HG03135 (cell line): ENCODE measurements around the gene SCAPER.
"Not testable (repeated sequence)": the region's sequence is repeated elsewhere in the genome, so short reads cannot be mapped to it uniquely, and the experiment has no call there.

Experiments used
- ATAC-seq: cut with Tn5 transposase; IDR thresholded peaks from one replicate; pipeline ENCODE4 v1.9.1; 2021; ENCODE audit warnings: mild to moderate bottlenecking, moderate library complexity; ENCODE audit not compliant: unreplicated experiment

SCAPER gene

DNA sequence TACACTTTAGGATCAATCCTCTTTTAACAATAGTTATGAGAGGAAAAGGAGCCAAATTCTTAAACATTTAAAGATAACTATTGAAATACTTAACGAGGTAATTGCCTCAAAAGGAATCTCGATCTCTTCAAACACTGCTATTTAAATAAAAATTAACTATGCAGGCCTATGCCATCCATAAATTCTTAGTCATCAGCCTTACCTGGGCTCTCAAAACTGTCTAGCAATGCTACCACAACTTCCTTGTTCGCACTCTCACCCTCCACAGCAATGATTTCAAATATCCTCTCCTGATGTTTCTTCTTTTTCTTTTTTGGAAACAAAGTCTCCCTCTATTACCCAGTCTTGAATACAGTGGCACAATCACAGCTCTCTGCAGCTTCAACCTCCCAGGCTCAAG is 606.2 kb downstream of the SCAPER start:
- no peak for ATAC-seq

DNA sequence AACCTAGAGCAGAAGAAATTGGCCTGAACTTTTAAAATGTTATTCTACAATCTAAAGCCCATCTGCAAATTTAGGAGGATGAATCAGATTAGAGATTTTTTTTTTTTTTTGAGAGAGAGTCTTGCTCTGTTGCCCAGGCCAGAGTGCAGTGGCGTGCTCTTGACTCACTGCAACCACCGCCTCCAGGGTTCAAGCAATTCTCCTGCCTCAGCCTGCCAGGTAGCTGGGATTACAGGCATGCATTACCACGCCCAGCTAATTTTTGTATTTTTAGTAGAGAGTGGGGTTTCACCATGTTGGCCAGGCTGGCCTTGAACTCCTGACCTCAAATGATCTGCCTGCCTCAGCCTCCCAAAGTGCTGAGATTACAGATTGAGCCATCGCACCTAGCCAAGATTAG is 607.2 kb downstream of the SCAPER start:
- ATAC-seq = not testable (repeated sequence)
